Measurements from ENCODE around the gene SEL1L3.

Gene SEL1L3

DNA sequence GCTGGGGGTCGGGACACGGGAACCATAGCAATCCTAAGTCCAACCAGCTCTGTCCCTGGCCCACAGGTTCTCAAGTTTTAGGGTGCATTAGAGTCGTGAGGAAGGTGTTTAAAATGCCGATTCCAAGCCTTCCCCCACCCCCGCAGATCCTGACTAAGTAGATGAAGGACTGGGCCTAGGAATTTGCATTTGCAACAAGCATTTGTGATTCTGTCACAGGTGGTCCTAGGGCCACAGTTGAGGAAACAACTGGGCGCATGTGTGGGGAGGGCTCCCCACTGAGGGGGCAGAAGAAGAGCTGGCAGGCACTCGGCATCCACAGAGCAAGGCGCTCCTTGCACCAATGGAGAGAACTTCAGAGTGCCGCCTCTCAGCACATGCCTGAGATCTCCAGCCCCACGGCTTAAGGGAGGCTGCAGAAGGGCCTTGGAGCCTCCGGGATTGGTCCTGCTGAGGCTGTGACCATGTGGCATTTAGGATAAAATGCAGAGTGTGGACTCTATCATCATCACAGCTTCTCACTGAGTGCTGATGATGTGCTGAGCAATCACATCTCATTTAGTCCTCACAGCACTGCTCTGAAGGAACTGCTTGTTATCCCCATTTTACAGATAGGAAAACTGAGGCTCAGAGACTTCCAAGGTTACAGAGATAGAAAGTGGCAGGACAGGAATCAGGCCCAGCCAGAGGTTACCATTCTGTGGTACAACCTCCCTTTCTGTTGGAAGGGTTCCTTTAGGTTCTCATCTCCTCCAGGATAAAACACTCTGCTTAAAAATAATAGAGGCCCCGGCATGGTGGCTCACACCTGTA, 16.7 kb downstream of the SEL1L3 start:
- no peak for DNase-seq

DNA sequence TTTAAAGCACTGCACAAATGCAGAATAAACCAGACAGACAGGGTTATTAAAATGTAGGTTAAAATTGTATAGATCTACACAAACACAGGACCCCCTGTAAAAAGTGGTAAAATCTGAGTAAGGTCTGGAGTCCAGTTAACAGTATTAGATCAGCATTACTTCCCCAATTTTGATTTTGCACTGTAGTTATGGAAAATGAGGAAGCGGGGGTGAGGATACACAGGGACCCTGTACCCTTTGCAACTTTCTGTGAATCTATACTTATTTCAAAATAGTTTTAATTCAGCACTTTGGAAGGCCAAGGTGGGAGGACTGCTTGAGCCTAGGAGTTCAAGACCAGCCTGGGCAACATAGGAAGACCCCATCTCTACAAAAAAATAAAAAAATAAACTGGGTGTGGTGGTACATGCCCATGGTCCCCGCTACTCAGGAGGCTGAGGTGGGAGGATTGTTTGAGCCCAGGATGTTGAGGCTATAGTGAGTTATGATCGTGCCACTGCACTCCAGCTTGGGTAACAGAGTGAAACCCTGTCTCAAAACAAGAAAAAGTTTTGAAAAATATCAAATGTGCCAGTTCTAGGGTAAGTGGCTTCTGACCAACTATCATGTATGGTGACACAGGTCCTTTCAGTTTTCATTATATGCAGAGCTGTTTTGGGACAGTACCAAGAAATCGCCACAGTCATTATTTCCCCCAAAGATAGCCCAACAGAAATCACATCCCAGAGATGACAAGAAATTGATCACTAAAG, 17.7 kb downstream of the SEL1L3 start:
- no peak for DNase-seq

DNA sequence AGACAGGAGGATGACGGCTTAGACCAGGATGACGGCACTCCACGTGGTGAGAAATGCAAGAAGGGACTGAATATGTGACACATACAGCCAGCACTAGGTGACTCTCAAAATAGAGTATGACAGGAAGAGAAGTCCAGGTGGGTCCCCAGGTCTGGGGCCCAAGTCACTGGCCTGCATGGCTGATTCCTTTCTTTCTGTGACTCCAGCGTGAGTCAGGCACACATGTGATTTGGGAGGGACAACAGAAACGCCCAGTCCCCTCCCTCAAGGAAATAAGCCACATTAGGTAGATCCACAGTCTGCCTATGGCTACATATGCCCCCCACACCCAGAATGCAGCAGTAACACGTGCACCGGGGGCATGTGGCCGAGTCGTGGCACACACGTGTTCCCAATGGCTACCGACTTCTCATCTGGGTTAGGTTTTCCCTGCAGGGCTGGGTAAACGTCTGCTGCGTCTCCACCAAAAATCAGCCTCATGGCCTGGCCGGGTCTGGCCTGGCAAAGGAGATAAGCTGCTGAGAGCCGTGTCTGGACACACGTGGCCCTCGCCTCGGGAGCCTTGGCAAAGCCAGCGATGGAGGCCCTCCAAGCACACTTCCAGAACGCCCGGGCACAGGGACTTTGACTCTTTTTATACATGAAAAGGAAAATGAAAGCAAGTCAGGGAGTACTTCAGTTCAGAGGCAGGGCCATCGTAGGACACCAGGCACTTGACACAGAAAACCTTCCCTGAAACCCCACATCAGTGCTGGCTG, 19.3 kb downstream of the SEL1L3 start:
- DNase-seq, result no peak

DNA sequence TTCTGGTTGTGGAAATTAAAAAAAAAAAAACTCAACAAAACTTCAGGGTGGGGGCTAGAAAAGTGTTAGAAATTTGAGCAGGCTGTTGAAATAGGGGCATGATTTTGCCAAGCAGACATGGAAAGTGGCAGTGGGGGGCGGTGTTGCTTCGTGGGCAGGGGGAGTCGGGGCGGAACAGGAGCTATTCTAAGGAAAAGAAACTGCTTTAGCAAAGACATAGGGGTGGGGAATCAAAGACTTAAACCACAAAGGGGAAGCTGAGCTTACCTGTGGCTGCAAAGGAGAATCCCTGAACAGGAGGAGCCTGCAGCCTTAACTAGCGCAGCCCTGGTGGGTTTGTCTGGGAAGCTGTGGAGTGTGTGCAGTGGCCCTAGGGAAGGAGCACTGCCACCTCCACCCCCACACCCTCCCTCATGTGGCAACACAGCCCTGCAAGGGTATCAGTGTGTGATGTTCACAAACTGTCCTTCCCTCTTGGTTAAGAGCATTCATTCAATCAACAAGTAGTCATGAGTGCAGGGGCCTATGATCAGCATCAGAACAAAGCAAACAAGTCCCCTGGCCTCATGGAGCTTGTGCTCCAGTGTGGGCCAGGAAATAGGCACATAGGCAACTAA, 20.5 kb downstream of the SEL1L3 start:
- DNase-seq, result no peak

DNA sequence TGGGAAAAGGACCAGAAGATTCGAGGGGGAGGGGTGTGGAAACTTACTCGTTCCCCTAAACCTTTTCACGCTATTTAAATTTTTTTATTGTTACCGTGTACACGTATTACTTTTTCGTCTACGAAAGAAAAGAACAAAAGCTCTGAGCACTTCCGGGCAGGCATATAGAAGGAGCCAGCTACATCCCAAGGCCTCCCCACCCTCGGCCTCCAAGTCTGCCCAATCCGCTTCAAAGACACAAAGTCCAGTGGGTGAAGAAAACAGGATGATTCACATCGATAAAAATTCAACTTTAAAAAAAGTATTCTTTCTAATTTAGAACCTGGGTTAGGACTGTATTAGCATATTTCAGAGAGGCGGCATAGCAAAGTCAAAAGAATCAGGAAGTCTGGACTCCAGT, 23.1 kb downstream of the SEL1L3 start:
- no peak for DNase-seq

DNA sequence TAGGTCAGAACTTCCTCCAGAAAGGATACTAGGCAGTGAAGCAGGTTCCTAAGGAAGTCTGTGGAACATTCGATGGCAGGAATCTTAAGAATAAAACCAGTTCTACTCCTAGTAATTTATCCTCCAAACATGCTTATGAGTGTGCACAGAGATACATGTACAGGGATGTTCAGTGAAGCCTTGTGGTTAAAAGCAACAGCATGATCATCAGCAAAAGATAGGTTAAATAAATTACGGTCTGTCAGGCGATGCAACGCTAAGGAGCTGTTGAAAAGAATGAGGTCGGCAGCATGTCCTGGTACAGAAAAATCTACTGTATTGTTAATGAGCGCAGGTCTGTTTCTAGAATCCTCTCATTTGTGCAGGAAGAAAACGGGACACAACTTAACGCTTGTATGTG, 23.6 kb downstream of the SEL1L3 start:
- no peak for DNase-seq

DNA sequence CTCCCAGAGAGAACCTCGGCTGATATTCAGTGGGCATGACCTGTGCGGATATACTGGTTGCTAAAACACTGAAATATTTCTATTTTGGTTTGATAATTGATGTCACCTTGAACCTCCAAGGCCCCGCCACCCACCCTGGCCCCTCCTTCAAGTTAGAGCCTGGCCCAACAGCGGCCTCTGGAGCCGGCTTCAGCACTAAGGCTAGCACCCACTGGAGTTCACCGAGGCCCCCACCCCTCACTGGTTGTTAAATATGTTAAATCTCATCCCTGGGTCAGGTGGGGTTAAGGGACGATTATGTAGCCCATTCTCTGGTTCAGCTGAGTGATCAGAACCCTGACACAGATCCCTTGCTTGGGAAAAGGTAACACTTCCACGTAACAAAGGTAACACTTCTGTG, 24.3 kb downstream of the SEL1L3 start:
- no peak for DNase-seq

DNA sequence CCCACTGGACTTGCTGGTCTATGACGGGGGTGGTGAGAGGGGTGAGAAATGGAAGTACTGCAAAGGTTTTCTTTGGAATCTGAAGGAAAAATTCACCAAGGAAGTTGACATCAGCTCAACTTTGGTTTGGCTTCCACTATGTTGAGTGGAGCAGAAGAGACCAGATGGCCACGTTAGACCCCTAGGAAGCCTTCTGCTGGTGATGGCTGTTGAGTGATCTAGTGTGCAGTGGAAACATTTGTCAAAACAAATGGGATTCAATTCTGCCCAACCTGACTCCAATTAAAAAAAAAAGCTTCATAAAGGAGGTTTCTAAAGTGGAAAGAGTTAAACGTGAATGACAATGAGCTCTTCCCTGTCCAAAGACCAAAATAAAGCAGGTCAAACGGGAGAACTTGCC, 25.7 kb downstream of the SEL1L3 start:
- no peak for DNase-seq

DNA sequence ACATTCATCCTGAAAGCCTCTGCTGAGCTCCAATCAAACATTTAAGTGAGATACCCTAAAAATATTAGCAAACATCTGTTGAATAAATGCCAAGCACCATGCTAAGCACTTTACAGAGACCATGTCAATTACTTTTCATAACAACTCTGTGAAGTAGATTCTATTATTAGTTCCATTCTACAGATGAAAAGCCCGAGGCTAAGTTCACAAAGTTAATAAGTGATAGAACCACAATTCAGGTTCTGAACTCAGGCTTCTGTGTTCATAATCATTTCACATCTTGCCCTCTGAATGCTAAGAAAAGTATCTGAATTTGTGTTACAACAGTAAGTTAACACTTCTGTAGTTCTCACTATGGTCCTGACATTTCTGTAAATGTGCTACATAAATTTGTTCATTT, 27.4 kb downstream of the SEL1L3 start:
- no peak for DNase-seq

DNA sequence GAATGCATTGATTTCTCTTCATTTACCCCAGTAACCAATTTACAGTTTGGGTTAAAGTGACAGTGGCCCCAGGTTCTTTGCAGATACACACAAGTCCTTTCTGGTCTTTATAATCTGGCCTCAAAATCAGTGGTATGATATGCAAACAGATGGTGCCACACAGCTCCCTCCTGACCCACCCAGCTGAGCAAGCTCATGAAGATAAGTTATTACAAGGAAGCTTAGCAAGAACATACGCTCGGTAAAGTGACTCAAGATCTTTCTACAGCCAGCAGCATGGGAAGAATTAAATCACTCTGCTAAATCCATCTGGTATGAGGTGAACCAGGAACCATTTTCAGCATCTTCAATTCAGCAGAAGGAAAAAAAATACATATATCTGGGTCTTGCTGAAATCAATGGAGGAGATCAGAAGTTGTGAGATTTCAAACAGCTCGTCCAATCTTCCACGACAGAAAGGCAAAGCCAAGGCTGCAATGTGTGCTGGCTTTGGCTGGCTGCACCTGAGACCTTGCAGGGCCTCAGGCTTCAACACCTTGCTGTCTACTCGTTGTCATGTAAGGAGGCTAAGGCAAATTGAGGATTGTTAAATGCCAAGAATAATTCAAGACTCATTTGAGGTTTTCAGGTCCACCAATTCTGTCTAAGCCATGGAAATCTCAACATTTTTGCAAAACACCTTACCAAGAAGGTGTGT, 28.2 kb downstream of the SEL1L3 start:
- no peak for DNase-seq

DNA sequence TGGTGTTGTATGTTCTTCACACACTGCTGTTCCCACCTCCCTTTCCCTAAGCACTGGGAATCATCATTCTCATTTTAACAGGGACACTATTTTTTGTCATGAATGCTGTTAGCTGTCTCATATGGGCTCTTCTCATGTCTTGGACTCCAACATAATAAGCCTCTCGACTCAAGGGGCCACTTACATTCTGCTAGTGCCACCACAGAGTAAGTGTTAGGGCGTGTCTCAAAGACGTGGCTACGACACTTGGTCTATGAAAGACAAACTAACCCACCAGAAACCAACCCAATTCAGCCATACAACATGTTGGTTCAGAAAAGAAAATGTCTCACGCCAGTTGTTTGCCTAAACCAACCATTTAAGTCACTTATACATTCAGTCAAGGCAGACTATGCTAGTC, 32.2 kb downstream of the SEL1L3 start:
- peak; percentile 27 for DNase-seq

DNA sequence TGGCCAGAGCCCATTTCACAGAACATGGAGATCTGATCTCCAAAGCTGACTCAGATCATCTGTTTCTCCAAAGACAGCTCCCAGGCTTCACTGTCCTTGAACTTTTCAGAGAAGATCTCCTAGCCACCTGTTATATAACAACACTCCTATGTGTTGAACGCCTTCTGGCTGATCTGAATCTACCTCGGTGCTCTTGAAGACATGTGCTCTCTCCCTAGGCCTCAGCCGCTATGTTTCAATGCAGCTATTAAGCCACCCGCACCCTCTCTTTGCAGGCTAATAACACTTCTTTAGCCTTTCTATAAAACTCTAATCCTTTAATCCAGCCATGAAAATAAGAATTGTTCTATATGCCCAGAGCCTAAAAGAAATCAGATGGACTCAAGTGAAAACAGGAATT, 34.9 kb downstream of the SEL1L3 start:
- no peak for DNase-seq

DNA sequence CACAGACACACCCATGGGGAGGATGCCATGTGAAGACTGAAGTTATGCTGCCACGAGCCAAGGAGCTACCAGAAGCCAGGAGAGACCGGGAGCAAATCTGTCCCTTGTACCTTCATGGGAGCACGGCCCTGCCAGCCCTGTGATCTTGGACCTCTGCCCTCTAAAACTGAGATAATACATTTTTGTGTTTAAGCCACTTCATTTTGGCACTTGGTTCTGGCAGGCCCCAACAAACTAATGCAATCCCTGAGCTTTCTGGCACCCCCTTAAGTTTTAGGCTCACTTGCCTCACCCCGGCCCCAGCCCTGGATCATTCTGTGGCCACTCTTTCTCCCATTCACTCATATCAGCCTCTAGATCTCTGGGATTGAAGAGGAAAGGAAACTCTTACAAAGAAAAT, 35.4 kb downstream of the SEL1L3 start:
- DNase-seq, result no peak

DNA sequence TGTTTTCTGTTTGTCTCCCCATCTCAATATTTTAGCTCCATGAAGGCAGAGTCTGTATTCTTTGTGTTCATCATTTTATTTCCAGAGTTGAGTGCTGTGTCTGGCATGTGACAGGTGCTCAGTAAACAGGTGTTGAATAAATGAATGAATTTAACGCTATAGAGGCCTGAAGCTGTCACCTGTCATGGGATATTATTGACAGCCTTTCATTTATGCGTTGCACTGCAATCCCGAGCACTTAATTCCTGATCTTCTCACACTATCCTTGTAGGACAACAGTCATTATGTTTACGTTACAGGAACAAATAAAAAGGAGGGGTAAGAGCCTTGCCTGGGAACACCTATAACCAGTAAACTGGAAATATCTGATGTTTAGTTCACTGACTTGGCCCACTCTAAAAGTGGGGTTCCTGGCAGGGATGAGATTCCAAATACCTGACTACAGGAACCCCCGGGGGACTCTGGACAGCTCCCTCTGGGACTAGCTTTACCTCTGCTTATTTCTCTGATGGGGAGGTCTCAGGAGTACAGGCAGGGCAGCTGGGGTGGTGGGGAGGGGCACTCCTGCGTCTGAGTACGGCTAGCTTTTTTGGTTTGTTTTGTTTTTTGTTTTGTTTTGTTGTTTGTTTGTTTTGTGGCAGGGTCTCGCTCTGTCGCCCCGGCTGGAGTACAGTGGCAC, 36.6 kb downstream of the SEL1L3 start:
- DNase-seq, result no peak

DNA sequence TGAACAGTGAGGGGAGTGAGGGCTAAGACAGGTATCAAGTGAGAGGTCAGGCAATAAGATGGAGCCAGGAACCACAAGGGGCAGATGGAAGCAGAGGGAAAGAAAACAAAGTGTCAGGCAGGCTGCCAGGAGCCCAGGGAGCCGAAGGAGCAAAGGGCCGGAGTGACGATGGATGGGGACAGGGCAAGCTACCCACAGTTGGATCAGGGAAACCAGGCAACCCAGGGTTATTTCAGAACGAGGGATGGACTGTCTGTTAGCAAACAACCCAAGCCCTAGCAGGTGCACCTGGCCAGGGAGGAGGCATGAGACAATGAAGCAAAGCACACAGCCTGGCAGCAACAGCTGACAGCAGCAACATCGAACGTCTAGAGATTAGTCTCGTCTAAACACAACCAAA, 39.2 kb downstream of the SEL1L3 start:
- no peak for DNase-seq

DNA sequence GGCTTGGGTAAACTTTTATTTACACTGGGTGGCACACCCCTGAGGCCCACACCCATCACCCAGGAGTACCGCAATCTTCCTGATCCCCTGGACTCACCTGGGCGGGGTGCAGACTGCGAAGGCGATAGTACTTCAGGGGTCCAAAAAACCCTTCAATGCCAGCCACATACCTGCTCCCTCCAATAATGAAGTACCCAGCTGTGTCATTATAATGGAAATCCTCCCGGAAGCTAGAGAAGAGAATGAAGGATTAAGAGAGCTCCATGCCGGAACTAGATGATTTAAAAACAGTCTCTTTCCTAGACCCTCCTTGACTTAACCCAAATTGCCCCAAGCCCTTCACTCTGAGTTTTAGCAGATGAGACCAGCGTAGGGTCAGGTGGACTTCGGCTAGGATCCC, 40.9 kb downstream of the SEL1L3 start:
- DNase-seq, result no peak

DNA sequence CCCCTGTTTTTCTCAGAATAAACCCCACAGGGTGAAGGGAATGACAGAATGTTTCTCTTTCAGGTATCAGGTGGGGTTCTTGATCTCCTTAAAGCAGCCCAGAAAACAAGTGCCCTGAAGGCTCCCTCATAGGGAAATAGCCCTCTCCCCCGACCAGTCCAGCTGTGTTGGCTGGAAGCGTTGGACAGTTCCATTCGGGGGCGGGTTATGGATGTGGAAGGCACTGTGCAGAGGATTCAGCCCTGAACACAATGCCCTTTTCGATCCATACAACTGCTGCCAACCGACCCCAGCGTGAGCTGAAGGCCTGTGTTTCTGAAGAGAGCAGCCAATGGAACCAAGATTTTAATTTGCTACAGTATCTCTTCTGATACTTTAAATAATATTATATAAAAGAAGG, 41.5 kb downstream of the SEL1L3 start:
- DNase-seq, result no peak

DNA sequence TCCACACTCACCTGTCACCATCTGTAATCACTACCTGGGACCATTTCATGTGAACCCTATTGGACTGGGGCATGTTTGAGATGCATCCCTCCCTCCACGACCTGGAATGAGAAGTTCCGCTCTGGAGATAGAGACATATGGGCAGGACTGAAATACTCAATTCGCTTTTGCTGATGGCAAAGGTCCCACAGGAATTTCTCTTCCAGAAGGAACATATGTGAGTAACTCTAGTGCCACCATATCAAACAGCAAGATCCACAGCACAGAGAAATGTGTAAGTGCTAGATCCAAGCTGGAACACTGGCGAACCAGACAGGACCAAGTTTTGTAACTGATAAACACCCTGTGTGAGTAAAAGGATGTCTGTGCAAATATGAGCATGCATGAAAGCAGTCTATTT, 43.9 kb downstream of the SEL1L3 start:
- no peak for DNase-seq

DNA sequence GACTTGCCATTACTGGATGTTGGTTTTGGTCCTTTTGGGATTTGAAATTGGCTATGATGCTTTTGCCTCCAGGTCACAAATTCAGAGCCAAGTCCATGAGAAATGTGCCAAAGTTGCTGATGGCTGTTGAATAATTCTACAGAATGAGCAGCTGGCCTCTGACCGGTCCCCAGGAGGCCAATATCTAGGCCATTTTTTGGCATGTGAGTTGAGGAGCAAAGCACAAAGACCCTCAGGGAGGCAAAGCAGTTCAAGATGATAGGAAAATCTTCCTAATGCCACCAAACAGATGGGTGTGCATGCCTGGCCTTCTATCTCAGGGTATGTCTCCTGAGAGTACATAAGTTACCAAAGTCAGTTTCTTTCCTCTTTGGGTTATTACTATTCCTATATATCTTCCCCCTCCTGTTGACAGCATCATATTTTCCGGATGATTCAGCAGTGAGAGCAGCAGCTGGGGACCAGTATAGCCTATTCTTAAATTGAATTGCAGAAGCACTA, 44.4 kb downstream of the SEL1L3 start:
- DNase-seq, result no peak

DNA sequence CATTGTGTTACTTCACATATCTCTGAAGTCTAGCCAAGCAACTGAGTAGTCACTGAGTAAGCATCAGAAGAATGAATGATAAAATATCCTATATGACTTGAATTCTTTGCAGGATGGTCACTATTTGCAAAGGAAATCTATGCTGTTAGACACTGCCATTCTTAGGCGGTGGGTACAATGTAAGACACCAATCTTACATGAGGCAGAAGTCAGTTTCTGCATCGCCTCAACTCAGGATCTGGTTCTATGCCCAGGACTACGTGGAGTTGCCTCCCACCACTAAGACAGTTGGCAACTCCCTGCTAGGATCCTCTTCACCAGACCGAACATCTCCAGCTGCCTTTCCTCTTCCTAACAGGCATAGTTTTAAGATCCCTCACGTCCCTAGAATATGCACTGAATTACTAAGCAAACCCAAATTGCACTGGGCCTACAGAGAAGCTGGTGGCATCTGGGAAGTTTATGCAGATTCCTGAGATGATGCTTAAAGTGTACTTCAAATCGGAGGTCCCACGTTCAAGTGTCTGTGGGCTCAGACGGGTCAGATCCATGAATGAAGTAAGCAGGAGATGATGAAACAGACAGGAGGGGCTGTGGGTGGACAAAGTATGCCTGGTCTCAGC, 45.6 kb downstream of the SEL1L3 start:
- no peak for DNase-seq

DNA sequence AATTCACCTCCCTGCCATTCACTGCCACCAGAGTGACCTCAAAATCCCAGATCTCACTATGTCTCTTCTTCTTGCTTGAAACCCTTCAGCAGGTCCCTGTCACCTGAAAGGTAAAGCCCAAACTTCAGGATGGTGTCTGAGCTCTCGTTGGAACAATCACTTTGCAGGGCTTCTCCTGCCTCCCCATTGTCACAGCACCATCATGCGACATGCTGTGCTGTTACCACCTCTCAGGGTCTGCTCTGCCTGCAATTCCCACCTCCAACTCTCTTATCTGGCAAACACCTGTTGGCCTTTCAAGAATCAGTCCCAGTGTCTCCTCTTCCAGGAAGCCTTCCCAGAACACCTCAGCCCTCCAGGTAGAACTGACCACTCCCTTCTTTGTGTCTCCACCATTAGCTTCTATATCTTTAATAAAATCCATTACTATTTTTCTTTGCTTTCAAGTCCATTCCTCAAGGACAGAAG, 46.2 kb downstream of the SEL1L3 start:
- DNase-seq, result no peak
